ENCODE data around the gene NRXN3.

DNA sequence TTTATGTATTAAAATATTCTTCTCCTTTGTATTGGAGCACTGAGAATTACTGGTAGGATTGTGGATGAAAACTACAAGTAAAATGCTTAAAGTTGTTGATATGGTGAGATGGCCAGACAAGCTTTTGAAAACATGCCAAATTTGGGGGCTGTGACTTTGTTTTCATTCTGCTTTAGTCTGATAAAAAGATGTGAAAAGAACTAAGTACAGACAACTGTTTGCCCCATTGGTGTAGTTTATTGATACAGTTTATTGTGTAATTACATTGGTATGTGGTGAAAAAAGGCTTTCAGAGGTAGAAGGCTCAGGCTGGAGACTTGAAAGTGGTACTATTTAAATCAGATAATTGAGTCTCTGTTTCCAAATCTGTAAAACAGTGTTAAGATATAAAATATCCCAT lies 1294.3 kb downstream of the NRXN3 start:
- TF ChIP-seq, protein P1, sequence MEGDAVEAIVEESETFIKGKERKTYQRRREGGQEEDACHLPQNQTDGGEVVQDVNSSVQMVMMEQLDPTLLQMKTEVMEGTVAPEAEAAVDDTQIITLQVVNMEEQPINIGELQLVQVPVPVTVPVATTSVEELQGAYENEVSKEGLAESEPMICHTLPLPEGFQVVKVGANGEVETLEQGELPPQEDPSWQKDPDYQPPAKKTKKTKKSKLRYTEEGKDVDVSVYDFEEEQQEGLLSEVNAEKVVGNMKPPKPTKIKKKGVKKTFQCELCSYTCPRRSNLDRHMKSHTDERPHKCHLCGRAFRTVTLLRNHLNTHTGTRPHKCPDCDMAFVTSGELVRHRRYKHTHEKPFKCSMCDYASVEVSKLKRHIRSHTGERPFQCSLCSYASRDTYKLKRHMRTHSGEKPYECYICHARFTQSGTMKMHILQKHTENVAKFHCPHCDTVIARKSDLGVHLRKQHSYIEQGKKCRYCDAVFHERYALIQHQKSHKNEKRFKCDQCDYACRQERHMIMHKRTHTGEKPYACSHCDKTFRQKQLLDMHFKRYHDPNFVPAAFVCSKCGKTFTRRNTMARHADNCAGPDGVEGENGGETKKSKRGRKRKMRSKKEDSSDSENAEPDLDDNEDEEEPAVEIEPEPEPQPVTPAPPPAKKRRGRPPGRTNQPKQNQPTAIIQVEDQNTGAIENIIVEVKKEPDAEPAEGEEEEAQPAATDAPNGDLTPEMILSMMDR (optimal IDR thresholded peaks at IDR 0.05 in 1 of 3, IDR thresholded peaks at IDR 0.05 in 1 of 3, conservative IDR thresholded peaks at IDR 0.05 in 1 of 3; ENCODE audit: extremely low read depth in 1 of 3, insufficient read depth in 2 of 3, low read length in 3 of 3), result no peak
- no peak for TF ChIP-seq EZH2 (IDR thresholded peaks at IDR 0.05; ENCODE audit: low read length)
